Body of pancreas (tissue), 4 donors: ENCODE data around the gene SP110.
A peak's percentile ranks its signal among the peaks of the same experiment; 100 is the strongest.

ENCODE experiments used
- POLR2A ChIP-seq, 3 donors: fragments of 450-650 bp; IDR thresholded peaks; one replicate each; pipeline ENCODE4 v1.6.1; 2016; ENCODE audit warnings: antibody characterized with exemption in 3 of 3, mild to moderate bottlenecking in 2 of 3
- TF ChIP-seq, protein P1 (sequence below), 7 experiments: fragments of 450-650 bp in 4 of 7; fragments of 200-600 bp in 3 of 7; sonication (generic) in 3 of 7; IDR thresholded peaks; one replicate each; pipeline ENCODE4 v1.5.1; 2016 to 2019; ENCODE audit warnings: antibody characterized with exemption in 7 of 7

DNA sequence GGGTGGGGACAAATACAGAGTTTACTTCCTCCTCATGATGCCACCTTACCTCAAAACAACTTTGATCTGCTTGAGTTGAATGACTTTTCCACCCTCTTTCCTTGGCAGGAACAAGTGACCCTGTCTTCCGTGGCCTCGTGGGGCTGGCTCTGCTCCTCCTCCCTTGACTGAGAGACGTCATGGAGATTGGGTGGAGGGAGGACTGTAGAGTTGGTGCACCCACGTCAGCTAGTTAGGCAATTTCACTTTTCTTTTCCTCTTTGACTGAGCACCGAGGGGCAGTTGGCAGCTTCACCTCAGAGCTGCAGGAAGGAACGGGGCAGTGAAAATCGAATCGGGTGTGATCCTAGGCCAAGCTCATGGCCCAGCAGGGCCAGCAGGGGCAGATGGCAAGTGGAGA is 5.7 kb upstream of the SP110 start, which contains the start of gene SP140:
- TF ChIP-seq, protein P1, sequence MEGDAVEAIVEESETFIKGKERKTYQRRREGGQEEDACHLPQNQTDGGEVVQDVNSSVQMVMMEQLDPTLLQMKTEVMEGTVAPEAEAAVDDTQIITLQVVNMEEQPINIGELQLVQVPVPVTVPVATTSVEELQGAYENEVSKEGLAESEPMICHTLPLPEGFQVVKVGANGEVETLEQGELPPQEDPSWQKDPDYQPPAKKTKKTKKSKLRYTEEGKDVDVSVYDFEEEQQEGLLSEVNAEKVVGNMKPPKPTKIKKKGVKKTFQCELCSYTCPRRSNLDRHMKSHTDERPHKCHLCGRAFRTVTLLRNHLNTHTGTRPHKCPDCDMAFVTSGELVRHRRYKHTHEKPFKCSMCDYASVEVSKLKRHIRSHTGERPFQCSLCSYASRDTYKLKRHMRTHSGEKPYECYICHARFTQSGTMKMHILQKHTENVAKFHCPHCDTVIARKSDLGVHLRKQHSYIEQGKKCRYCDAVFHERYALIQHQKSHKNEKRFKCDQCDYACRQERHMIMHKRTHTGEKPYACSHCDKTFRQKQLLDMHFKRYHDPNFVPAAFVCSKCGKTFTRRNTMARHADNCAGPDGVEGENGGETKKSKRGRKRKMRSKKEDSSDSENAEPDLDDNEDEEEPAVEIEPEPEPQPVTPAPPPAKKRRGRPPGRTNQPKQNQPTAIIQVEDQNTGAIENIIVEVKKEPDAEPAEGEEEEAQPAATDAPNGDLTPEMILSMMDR (IDR thresholded peaks at IDR 0.05), result no peak
- peak in 2 of 3 donors; percentile 6 to 29 for TF ChIP-seq POLR2A (IDR thresholded peaks at IDR 0.05)
